GM18858 (cell line): Measurements from ENCODE around the gene ADRB2.
"Not testable (repeated sequence)": the region's sequence is repeated elsewhere in the genome, so short reads cannot be mapped to it uniquely, and the experiment has no call there.

Experiments used
- ATAC-seq: cut with Tn5 transposase; IDR thresholded peaks from one replicate; pipeline ENCODE4 v1.9.1; 2021; ENCODE audit not compliant: unreplicated experiment

Gene ADRB2

DNA sequence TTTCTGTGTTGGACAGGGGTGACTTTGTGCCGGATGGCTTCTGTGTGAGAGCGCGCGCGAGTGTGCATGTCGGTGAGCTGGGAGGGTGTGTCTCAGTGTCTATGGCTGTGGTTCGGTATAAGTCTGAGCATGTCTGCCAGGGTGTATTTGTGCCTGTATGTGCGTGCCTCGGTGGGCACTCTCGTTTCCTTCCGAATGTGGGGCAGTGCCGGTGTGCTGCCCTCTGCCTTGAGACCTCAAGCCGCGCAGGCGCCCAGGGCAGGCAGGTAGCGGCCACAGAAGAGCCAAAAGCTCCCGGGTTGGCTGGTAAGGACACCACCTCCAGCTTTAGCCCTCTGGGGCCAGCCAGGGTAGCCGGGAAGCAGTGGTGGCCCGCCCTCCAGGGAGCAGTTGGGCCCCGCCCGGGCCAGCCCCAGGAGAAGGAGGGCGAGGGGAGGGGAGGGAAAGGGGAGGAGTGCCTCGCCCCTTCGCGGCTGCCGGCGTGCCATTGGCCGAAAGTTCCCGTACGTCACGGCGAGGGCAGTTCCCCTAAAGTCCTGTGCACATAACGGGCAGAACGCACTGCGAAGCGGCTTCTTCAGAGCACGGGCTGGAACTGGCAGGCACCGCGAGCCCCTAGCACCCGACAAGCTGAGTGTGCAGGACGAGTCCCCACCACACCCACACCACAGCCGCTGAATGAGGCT is at the start of gene ADRB2:
ADRB2 (plus strand) TSS at position 559 of the 686 bp plus-strand sequence. CDS start 221 bp downstream, outside the sequence.
- peak; percentile 92 for ATAC-seq

- ATAC-seq = no peak
Observed at GRCh38 chr5:148776780-148777179, 49.6 kb upstream of the ADRB2 start.

DNA sequence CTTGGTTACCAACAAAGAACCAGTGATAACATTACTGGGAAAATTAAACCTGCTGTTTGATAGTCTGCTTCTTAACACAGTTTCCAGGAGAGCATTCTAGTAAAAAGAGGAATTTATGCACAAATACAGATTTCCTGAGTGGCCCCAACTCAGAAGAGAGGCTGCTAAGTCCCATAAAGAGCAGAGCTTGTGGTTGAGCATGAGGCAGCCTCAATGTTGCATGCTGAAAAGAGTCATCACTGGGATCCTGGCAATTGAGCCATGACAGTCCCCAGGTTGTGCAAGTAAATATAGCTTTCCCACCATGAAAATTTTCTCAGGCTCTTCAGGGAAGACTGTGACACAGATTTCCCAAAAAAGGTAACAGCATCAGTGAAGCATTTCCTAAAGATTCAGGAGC is 47.5 kb upstream of the ADRB2 start:
- no peak for ATAC-seq

DNA sequence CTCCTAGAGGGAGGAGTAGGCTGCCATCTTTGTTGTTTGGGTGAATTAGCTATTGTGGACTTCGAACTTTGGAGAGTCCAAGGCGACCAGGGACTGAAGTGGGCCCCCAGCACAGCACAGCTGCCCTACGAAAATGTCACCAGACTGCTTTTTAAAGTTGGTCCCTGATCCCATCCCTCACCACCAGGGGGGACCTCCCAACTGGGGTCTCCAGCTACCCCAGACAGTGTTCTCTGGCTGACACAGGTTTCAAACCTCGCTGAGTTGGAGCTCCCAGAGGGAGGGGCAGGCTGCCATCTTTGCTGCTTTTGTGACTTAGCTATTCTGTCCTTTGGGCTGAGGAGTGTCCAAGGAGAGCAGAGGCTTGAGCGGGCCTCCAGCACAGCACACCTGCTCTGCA is 45.7 kb upstream of the ADRB2 start:
- ATAC-seq = no peak

DNA sequence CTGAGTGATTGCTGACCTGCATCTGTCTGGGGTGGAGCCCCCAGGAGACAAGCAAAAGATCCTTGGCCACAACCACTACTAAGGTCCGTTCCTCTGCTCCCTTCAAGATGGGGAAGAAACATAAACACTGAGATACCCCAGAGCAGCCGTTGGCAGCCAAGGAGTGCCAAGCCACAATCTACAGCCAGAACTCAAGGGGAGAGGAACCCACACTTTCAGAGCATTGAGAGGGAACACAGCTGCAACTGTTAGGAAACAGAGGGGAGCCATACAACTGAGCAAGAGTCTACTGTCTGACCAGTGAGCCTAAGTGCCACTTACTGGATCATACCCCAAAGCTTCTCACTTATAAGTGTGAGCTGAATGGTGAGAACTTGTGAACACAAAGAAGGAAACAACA is 44.6 kb upstream of the ADRB2 start:
- no peak for ATAC-seq

GRCh38 chr5:148785223-148785622 is 41.2 kb upstream of the ADRB2 start:
- no peak for ATAC-seq

DNA sequence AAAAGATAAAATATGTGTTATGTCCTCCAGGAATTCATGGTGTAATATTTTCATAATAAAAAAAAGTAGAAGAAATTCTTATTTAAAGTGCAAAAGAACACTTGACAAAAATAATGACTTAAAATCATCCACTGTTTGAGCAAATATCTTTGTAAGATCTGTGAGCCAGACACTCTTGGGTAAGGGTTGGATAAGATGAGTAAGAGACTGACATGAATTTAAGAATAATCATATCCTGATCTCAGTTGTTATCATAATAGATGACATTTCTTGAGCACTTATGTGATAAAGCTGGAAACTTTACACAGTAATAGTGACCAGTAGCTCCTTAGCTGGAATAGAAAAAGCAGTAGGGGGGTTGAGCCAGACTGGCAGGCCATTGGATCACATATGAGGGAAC is 40.0 kb upstream of the ADRB2 start:
- ATAC-seq = no peak

DNA sequence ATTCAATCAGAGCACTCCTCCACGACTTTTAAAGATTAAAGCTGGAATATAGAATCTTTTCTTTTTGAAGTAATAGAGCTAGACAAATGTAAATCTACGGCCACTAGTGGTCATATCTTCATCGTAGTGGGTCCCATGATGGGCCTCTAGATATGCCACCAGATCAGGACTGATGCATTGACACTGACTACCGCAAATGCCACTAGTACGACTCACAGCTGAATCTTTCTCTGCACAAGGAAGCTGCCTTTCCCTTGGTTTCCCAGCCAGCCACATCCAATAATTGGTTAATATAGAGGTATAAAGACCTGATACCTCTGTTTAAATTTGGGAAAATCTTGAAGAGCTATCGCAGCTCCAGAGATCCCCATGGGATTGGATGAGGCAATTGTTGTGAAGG is 37.8 kb upstream of the ADRB2 start:
- no peak for ATAC-seq

- peak; percentile 5 for ATAC-seq
Observed at GRCh38 chr5:148790545-148791333, 35.7 kb upstream of the ADRB2 start.

GRCh38 chr5:148791334-148791667 is 35.1 kb upstream of the ADRB2 start:
- ATAC-seq = peak; percentile 97

- ATAC-seq = no peak
Observed at GRCh38 chr5:148791696-148792095, 34.7 kb upstream of the ADRB2 start.

DNA sequence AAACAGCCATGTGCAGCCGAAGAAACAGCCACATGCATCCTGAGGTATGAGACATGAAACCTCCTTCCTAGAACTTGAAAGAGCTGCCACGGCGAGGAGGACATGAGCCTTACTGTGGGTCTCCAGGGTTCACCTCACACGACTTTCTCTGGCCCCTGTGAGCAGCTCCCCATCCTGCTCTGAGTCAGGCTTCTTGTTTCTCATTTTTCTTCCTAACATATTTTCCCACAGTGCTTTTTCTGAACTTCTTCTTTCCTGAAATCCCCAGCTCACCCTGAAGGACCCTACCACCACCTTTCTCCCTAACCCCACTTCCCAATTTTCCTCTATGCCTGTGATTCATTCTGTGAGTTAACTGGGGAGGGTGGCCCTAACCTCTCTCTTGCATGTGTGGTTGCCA is 33.7 kb upstream of the ADRB2 start:
- ATAC-seq = no peak

GRCh38 chr5:148793261-148793660 is 33.1 kb upstream of the ADRB2 start:
- ATAC-seq = no peak

DNA sequence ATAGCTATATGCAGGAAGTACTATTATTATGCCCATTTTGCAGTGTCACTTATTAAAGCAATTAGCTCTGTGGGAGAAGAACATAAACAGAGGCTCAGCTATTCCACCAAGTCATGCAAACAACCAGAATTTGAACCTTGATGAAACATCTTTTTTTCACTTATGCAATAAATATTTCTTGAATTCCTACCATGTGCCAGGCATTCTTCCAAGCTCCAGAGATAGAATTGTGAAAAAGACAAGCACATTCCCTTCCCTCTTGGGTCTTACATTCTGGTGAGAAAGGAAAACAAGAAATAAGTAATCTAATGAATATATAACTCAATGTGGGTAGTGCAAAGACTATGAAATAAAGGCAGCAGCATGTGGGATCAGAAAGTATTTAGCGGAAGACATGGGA is 32.1 kb upstream of the ADRB2 start:
- ATAC-seq = no peak

GRCh38 chr5:148794729-148795561 is 31.5 kb upstream of the ADRB2 start:
- no peak for ATAC-seq

DNA sequence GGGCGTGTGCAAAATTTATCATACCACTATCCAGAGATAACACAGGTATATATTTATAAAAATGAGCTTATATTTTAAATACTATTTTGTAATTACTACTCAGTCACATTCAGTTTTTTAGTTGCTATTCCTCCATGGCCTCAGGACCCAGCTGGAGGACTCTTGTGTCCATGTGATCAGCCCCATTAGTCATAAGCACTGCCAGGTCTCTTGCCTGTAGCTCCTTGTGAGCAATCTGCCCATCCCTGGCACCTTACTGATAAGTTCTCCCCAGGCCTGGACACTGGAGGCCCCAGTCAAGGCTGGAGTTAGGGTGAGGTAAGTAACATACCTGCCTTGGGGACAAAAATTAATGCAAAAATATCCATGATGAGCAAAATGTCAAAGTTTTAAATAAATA is 29.5 kb upstream of the ADRB2 start:
- ATAC-seq = no peak

- ATAC-seq = no peak
Observed at GRCh38 chr5:148798786-148799185, 27.6 kb upstream of the ADRB2 start.

DNA sequence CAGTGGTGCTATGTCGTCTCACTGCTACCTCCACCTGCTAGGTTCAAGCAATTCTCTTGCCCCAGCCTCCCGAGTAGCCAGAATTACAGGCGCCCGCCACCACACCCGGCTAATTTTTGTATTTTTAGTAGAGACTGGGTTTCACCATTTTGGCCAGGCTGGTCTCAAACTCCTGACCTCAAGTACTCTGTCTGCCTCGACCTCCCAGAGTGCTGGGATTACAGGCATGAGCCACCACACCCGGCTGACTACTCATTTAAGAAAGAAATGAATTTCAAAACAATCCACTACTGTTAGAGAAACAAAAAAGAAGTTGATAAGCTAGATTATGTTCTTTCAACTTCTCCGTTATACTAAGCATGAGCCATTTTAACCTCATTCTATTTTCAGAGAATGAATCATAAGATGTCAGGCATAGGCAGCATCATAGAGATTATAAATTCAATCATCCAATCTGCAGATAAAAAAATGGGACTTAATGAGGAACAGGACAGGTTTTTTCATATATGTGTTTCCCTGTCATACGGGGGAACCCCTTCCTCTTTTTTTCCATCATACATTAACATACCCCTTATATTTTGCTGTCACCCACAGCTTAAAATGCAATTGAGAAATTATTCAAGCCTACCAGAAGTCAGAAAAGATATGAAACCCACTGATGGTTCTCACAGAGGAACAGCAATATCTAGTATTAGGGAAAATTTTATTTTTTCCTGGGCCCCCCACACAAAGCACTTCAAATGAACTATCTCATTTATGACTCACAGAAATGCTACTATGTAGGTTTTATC is 26.5 kb upstream of the ADRB2 start:
- ATAC-seq = no peak

GRCh38 chr5:148801682-148802276 is 24.6 kb upstream of the ADRB2 start:
- ATAC-seq = no peak

- ATAC-seq = not testable (repeated sequence)
Observed at GRCh38 chr5:148803451-148803850, 23.0 kb upstream of the ADRB2 start.

- ATAC-seq = no peak
Observed at GRCh38 chr5:148804393-148804792, 22.0 kb upstream of the ADRB2 start.
